ENCODE measurements around the gene TMIE.

Gene TMIE

GRCh38 chr3:46716461-46717441 lies 15.6 kb downstream of the TMIE start:
- peak; percentile 18 for DNase-seq (ENCODE audit: low spot score)
- no peak for TF ChIP-seq CTCF (IDR thresholded peaks at IDR 0.05; ENCODE audit: extremely low read depth, missing control alignments)

GRCh38 chr3:46717447-46718231 lies 16.4 kb downstream of the TMIE start, which contains the start of gene PRSS50:
Gene PRSS50, minus strand, starts transcription at chr3:46717869. Its CDS starts 45 bp downstream, at chr3:46717824.
- no peak for TF ChIP-seq CTCF (IDR thresholded peaks at IDR 0.05; ENCODE audit: extremely low read depth, missing control alignments)
- peak; percentile 37 for DNase-seq (ENCODE audit: low spot score)

- no peak for TF ChIP-seq CTCF (IDR thresholded peaks at IDR 0.05; ENCODE audit: extremely low read depth, missing control alignments)
- DNase-seq (ENCODE audit: low spot score), result peak; percentile 23
Measured at GRCh38 chr3:46719044-46719565, 17.9 kb downstream of the TMIE start.

GRCh38 chr3:46719735-46720271 lies 18.6 kb downstream of the TMIE start:
- no peak for TF ChIP-seq CTCF (IDR thresholded peaks at IDR 0.05; ENCODE audit: extremely low read depth, missing control alignments)
- no peak for DNase-seq (ENCODE audit: low spot score)

GRCh38 chr3:46721009-46721408 lies 19.8 kb downstream of the TMIE start:
- TF ChIP-seq CTCF (IDR thresholded peaks at IDR 0.05; ENCODE audit: extremely low read depth, missing control alignments), result no peak

GRCh38 chr3:46722443-46722842 lies 21.3 kb downstream of the TMIE start:
- no peak for TF ChIP-seq CTCF (IDR thresholded peaks at IDR 0.05; ENCODE audit: extremely low read depth, missing control alignments)
- no peak for DNase-seq (ENCODE audit: low spot score)

More at GRCh38 chr3:46721009-46721408, 19.8 kb downstream of the TMIE start:
- no peak for DNase-seq (ENCODE audit: low spot score)
